Keratinocyte (primary cell): ENCODE measurements around the gene EBNA1BP2.

Source experiments
- CTCF ChIP-seq, 3 experiments: IDR thresholded peaks in 1 of 3; conservative IDR thresholded peaks in 1 of 3; optimal IDR thresholded peaks in 1 of 3; 2 replicates in 2 of 3; 3 replicates in 1 of 3; pipeline versions ENCODE3 to v1.5.1; 2011; ENCODE audit warnings: low read length in 3 of 3, mild to moderate bottlenecking in 3 of 3, moderate library complexity in 2 of 3, control low read depth in 1 of 3, inconsistent platforms in 1 of 3; ENCODE audit not compliant: insufficient read depth in 2 of 3; ENCODE audit errors: extremely low read depth in 1 of 3
- EZH2 ChIP-seq: IDR thresholded peaks from one replicate; pipeline ENCODE4 v1.6.1; 2012; ENCODE audit warnings: inconsistent platforms, mild to moderate bottlenecking, low read length, moderate library complexity

DNA sequence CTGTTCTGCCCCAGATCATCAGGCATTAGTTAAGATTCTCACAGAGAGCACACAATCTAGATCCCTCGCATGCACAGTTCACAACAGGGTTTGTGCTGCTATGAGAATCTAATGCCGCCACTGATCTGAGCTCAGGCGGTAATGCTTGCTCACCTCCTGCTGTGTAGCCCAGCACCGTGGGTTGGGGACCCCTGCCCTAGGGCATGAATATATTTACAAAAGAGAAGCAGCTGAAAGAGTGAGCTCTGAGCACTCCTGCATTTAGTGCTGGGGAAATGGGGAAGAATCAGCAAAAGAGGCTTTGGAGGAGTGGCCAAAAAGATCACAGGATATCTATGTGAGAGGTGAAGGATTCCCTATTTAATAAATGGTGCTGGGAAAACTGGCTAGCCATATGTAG, 5.6 kb upstream of the EBNA1BP2 start:
- TF ChIP-seq CTCF (optimal IDR thresholded peaks at IDR 0.05 in 1 of 3, IDR thresholded peaks at IDR 0.05 in 1 of 3, conservative IDR thresholded peaks at IDR 0.05 in 1 of 3; ENCODE audit: extremely low read depth in 1 of 3, insufficient read depth in 2 of 3, low read length in 3 of 3) (no peak), EZH2 (no peak)
